ENCODE data around the gene CDKN2B. TPM values are rescaled to one million over a fixed set of nuclear protein-coding genes. Genes with fewer than 3 reads are reported as not detected.

The CDKN2B gene
- total and polyA plus RNA-seq, 2 of the 13 experiments (the other 11 are each of a cell fraction or from before 2014, with no cell fraction given): 1.4 to 1.5 TPM

GRCh38 chr9:22005702-22006606 is 3.2 kb downstream of the CDKN2B start:
- no TSS peak for BruUV-seq (replicated peaks)
- Histone ChIP-seq H3K36me3 (replicated peaks in 1 of 2; ENCODE audit: control insufficient read depth in 1 of 2, insufficient read depth in 2 of 2, low read length in 2 of 2) (no peaks in the 10 kb centered on the region), H3K9me3 (ENCODE audit: low read length) (no peaks in the 10 kb centered on the region), H3K79me2 (ENCODE audit: insufficient read depth, low read length) (no peaks in the 10 kb centered on the region), H3K4me3 (replicated peaks in 1 of 3; ENCODE audit: insufficient read depth in 1 of 3, low read depth in 2 of 3, low read length in 3 of 3) (no peak overlapping the region), H3K9ac (ENCODE audit: insufficient read depth, low read depth, low read length) (no peak overlapping the region), H3K27me3 (ENCODE audit: control insufficient read depth in 1 of 2, insufficient read depth in 2 of 2, low read length in 2 of 2) (no peaks in the 10 kb centered on the region), H2AFZ (ENCODE audit: low read length) (no peak overlapping the region), H3K4me1 (ENCODE audit: insufficient read depth, low read length) (peaks cover 12% of the 10 kb centered on the region), H4K20me1 (ENCODE audit: insufficient read depth, low read length) (no peaks in the 10 kb centered on the region), H3K4me2 (ENCODE audit: low read depth, low read length) (no peak overlapping the region), H3K27ac (ENCODE audit: extremely low read length, insufficient read depth, low read length) (no peak overlapping the region)
- intact Hi-C loops (cut with micrococcal nuclease; ENCODE audit: unreplicated experiment): loop anchor here (10.0 kb wide), 1 partner anchor 671 kb away; the partner anchor contains the start of gene KLHL9
- ATAC-seq: no peak
- WGBS (ENCODE audit: low lambda C conversion rate): 77% methylated on average over 37 of the region's 44 CpGs
- ChIA-PET CTCF (ENCODE audit: low intra/inter-chr PET ratio, low total read pairs) (interaction anchor here (3.7 kb wide), 1 partner anchor 192 kb away, joined by 70 read pairs; no protein-coding TSS in a partner anchor), POLR2A (no interaction called here)
- TF ChIP-seq MTF2 (CRISPR knock-in tag; IDR thresholded peaks at IDR 0.05; ENCODE audit: borderline replicate concordance): no peak
- TF ChIP-seq RBFOX2 (IDR thresholded peaks at IDR 0.05; ENCODE audit: low read depth, low read length): 0 out of 2 replicates have a peak, but pooled peaks have one; percentile 32
- FAIRE-seq: no peak
- DNase-seq (ENCODE audit: low spot score): no peak
- in situ Hi-C loops (cut with HindIII; ENCODE audit: extremely low pct_ligation_motif_present, low pct_unique_long_range_greater_than_20kb): loop anchor here (5.0 kb wide), 1 partner anchor 189 kb away; no protein-coding TSS in a partner anchor

- Histone ChIP-seq H2AFZ (ENCODE audit: low read length) (no peak overlapping the region), H3K27me3 (ENCODE audit: control insufficient read depth in 1 of 2, insufficient read depth in 2 of 2, low read length in 2 of 2) (no peaks in the 10 kb centered on the region), H3K79me2 (ENCODE audit: insufficient read depth, low read length) (no peaks in the 10 kb centered on the region), H3K9me3 (ENCODE audit: low read length) (no peaks in the 10 kb centered on the region), H3K27ac (ENCODE audit: extremely low read length, insufficient read depth, low read length) (no peak overlapping the region), H3K36me3 (replicated peaks in 1 of 2; ENCODE audit: control insufficient read depth in 1 of 2, insufficient read depth in 2 of 2, low read length in 2 of 2) (no peaks in the 10 kb centered on the region), H3K4me1 (ENCODE audit: insufficient read depth, low read length) (peaks cover 12% of the 10 kb centered on the region), H4K20me1 (ENCODE audit: insufficient read depth, low read length) (no peaks in the 10 kb centered on the region), H3K9ac (ENCODE audit: insufficient read depth, low read depth, low read length) (no peak overlapping the region), H3K4me3 (replicated peaks in 1 of 3; ENCODE audit: insufficient read depth in 1 of 3, low read depth in 2 of 3, low read length in 3 of 3) (no peak overlapping the region), H3K4me2 (ENCODE audit: low read depth, low read length) (no peak overlapping the region)
- intact Hi-C loops (cut with micrococcal nuclease; ENCODE audit: unreplicated experiment): loop anchor here (10.0 kb wide), 1 partner anchor 670 kb away; the partner anchor contains the start of gene KLHL9
- 76% methylated on average over 22 of the region's 25 CpGs for WGBS (ENCODE audit: low lambda C conversion rate)
- DNase-seq (ENCODE audit: low spot score): no peak
- FAIRE-seq: no peak
- in situ Hi-C loops (cut with HindIII; ENCODE audit: extremely low pct_ligation_motif_present, low pct_unique_long_range_greater_than_20kb): loop anchor here (5.0 kb wide), 1 partner anchor 188 kb away; no protein-coding TSS in a partner anchor
- ChIA-PET POLR2A (no interaction called here), CTCF (ENCODE audit: low intra/inter-chr PET ratio, low total read pairs) (no interaction called here)
- ATAC-seq: no peak
- no TSS peak for BruUV-seq (replicated peaks)
- TF ChIP-seq NFIB (CRISPR knock-in tag; IDR thresholded peaks at IDR 0.05; ENCODE audit: borderline replicate concordance): no peak
- TF ChIP-seq ZHX2 (IDR thresholded peaks at IDR 0.05; ENCODE audit: low read depth): no peak
- no peak for TF ChIP-seq ZHX2 (CRISPR knock-in tag; IDR thresholded peaks at IDR 0.05; ENCODE audit: borderline replicate concordance)
- TF ChIP-seq MATR3 (CRISPR knock-in tag; IDR thresholded peaks at IDR 0.05): no peak
- no peak for TF ChIP-seq EED (CRISPR knock-in tag; IDR thresholded peaks at IDR 0.05)
- TF ChIP-seq TBL1XR1 (IDR thresholded peaks at IDR 0.05; ENCODE audit: borderline replicate concordance, low read length, partially characterized antibody): no peak
- TF ChIP-seq CCAR2 (optimal IDR thresholded peaks at IDR 0.05; ENCODE audit: low read depth, low read length): no peak
- TF ChIP-seq CCDC6 (CRISPR knock-in tag; IDR thresholded peaks at IDR 0.05): no peak
Measured at GRCh38 chr9:22005021-22005701, 3.9 kb downstream of the CDKN2B start.
